Measurements from ENCODE around the gene TTYH1. TPM values are rescaled to one million over a fixed set of nuclear protein-coding genes. Genes with fewer than 3 reads are reported as not detected.

TTYH1 gene
- total RNA-seq, 2 experiments from 2014 or later, result 0.53 to 0.68 TPM

Other genes with a start within 250 kb of the TTYH1 start
- 1 to 10 TPM; 2.8 to 3.2 TPM for gene TMC4, start 242.3 kb upstream of the TTYH1 start, total RNA-seq
- gene MBOAT7, start 225.9 kb upstream of the TTYH1 start, total RNA-seq, result 10 to 100 TPM; 90.8 to 93.4 TPM
- 10 to 100 TPM; 10.9 to 13.6 TPM for gene TSEN34, start 224.2 kb upstream of the TTYH1 start, total RNA-seq
- gene RPS9, start 214.6 kb upstream of the TTYH1 start, total RNA-seq, result 1,000 to 10,000 TPM; 1,045 to 1,051 TPM
- gene LILRB3, start 192.5 kb upstream of the TTYH1 start, total RNA-seq, result 1 to 10 TPM; 5.3 to 5.8 TPM
- gene LILRA6, start 172.7 kb upstream of the TTYH1 start, total RNA-seq, result under 1 TPM; 0.65 to 0.68 TPM
- not detected for gene LILRB5, start 158.2 kb upstream of the TTYH1 start, total RNA-seq
- gene LILRB2, start 134.4 kb upstream of the TTYH1 start, total RNA-seq, result not detected
- gene LILRA5, start 102.3 kb upstream of the TTYH1 start, total RNA-seq, result not detected
- gene LILRA4, start 76.3 kb upstream of the TTYH1 start, total RNA-seq, result not detected
- gene LAIR1, start 50.5 kb upstream of the TTYH1 start, total RNA-seq, result 10 to 100 TPM; 56.6 to 59.0 TPM
- gene LENG8, start 33.7 kb downstream of the TTYH1 start, total RNA-seq, result 100 to 1,000 TPM; 231 to 233 TPM
- 1 to 10 TPM; 8.5 to 8.7 TPM for gene LENG9, start 48.3 kb downstream of the TTYH1 start, total RNA-seq
- gene CDC42EP5, start 57.8 kb downstream of the TTYH1 start, total RNA-seq, result not detected
- 1 to 10 TPM; 2.4 to 3.8 TPM for gene LAIR2, start 87.4 kb downstream of the TTYH1 start, total RNA-seq
- gene LILRA2, start 158.3 kb downstream of the TTYH1 start, total RNA-seq, result not detected
- not detected for gene LILRA1, start 178.2 kb downstream of the TTYH1 start, total RNA-seq
- gene LILRB1, start 215.0 kb downstream of the TTYH1 start, total RNA-seq, result under 1 TPM; 0.08 to 0.38 TPM
- not detected for gene LILRB4, start 247.5 kb downstream of the TTYH1 start, total RNA-seq